ENCODE data around the gene GIT2. TPM values are rescaled to one million over a fixed set of nuclear protein-coding genes. Genes with fewer than 3 reads are reported as not detected.
A peak's percentile ranks its signal among the peaks of the same experiment; 100 is the strongest.

The GIT2 gene
- total and polyA plus RNA-seq, 2 of the 13 experiments (the other 11 are each of a cell fraction or from before 2014, with no cell fraction given) = 18.4 to 19.8 TPM

DNA sequence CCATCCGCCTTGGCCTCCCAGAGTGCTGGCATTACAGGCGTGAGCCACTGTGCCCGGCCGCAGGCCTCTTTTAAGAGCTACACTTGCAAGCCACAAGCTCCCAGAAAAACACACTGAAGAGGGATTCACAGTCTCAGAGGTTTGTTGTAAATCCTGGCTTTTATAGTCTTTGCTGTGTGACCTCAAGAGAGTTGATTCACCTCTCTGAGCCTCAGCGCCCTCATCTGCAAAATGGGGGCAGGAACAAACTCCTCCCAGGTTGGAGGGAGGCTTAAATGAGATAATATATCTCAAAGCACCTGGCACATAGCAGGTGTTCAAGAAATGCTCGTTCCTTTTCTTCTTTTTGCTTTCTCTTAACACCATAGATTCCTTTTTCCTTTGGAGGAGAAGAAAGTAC, 100.0 kb downstream of the GIT2 start (continued):
- TF ChIP-seq, protein P1, sequence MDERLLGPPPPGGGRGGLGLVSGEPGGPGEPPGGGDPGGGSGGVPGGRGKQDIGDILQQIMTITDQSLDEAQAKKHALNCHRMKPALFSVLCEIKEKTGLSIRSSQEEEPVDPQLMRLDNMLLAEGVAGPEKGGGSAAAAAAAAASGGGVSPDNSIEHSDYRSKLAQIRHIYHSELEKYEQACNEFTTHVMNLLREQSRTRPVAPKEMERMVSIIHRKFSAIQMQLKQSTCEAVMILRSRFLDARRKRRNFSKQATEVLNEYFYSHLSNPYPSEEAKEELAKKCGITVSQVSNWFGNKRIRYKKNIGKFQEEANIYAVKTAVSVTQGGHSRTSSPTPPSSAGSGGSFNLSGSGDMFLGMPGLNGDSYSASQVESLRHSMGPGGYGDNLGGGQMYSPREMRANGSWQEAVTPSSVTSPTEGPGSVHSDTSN (CRISPR knock-in tag; IDR thresholded peaks at IDR 0.05) = no peak
- TF ChIP-seq, protein P2, sequence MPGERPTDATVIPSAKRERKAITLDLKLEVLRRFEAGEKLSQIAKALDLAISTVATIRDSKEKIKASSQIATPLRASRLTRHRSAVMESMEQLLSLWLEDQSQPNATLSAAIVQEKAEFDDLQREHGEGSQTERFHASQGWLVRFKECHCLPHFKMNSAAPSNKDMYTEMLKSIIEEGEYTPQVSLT (CRISPR knock-in tag; IDR thresholded peaks at IDR 0.05; ENCODE audit: borderline replicate concordance, low read depth) = no peak
- TF ChIP-seq ZNF430 (CRISPR knock-in tag; IDR thresholded peaks at IDR 0.05) (no peak), ZNF550 (CRISPR knock-in tag; IDR thresholded peaks at IDR 0.05; ENCODE audit: borderline replicate concordance) (no peak), ZMYM3 (CRISPR knock-in tag; IDR thresholded peaks at IDR 0.05) (peak; percentile 27; the same call in 1 of the 2 replicates), SPEN (CRISPR knock-in tag; IDR thresholded peaks at IDR 0.05; ENCODE audit: low read depth) (no peak), RARA (CRISPR knock-in tag; IDR thresholded peaks at IDR 0.05) (no peak), ZNF331 (CRISPR knock-in tag; IDR thresholded peaks at IDR 0.05) (no peak), ZNF629 (CRISPR knock-in tag; conservative IDR thresholded peaks at IDR 0.05) (peak; percentile 63), ZNF768 (CRISPR knock-in tag; IDR thresholded peaks at IDR 0.05) (peak; percentile 92), MZF1 (CRISPR knock-in tag; IDR thresholded peaks at IDR 0.05; ENCODE audit: borderline replicate concordance) (no peak), KLF16 (CRISPR knock-in tag; IDR thresholded peaks at IDR 0.05) (no peak), CHD4 (IDR thresholded peaks at IDR 0.05; ENCODE audit: borderline replicate concordance, low read length) (0 out of 2 replicates have a peak, but pooled peaks have one; percentile 27)
- TF ChIP-seq, protein P3, sequence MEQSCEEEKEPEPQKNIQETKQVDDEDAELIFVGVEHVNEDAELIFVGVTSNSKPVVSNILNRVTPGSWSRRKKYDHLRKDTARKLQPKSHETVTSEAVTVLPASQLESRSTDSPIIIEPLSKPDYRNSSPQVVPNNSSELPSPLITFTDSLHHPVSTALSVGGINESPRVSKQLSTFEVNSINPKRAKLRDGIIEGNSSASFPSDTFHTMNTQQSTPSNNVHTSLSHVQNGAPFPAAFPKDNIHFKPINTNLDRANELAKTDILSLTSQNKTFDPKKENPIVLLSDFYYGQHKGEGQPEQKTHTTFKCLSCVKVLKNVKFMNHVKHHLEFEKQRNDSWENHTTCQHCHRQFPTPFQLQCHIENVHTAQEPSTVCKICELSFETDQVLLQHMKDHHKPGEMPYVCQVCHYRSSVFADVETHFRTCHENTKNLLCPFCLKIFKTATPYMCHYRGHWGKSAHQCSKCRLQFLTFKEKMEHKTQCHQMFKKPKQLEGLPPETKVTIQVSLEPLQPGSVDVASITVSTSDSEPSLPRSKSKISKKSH (CRISPR knock-in tag; IDR thresholded peaks at IDR 0.05; ENCODE audit: borderline replicate concordance) = no peak
- TF ChIP-seq, protein P4, sequence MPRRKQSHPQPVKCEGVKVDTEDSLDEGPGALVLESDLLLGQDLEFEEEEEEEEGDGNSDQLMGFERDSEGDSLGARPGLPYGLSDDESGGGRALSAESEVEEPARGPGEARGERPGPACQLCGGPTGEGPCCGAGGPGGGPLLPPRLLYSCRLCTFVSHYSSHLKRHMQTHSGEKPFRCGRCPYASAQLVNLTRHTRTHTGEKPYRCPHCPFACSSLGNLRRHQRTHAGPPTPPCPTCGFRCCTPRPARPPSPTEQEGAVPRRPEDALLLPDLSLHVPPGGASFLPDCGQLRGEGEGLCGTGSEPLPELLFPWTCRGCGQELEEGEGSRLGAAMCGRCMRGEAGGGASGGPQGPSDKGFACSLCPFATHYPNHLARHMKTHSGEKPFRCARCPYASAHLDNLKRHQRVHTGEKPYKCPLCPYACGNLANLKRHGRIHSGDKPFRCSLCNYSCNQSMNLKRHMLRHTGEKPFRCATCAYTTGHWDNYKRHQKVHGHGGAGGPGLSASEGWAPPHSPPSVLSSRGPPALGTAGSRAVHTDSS (CRISPR knock-in tag; conservative IDR thresholded peaks at IDR 0.05) = no peak
- TF ChIP-seq, protein P5, sequence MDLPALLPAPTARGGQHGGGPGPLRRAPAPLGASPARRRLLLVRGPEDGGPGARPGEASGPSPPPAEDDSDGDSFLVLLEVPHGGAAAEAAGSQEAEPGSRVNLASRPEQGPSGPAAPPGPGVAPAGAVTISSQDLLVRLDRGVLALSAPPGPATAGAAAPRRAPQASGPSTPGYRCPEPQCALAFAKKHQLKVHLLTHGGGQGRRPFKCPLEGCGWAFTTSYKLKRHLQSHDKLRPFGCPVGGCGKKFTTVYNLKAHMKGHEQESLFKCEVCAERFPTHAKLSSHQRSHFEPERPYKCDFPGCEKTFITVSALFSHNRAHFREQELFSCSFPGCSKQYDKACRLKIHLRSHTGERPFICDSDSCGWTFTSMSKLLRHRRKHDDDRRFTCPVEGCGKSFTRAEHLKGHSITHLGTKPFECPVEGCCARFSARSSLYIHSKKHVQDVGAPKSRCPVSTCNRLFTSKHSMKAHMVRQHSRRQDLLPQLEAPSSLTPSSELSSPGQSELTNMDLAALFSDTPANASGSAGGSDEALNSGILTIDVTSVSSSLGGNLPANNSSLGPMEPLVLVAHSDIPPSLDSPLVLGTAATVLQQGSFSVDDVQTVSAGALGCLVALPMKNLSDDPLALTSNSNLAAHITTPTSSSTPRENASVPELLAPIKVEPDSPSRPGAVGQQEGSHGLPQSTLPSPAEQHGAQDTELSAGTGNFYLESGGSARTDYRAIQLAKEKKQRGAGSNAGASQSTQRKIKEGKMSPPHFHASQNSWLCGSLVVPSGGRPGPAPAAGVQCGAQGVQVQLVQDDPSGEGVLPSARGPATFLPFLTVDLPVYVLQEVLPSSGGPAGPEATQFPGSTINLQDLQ (CRISPR knock-in tag; IDR thresholded peaks at IDR 0.05) = no peak

Data from HepG2 (cell line).